Mesothelial cell of epicardium (in vitro differentiated cells): ENCODE measurements around the gene DHRS3. TPM values are rescaled to one million over a fixed set of nuclear protein-coding genes. Genes with fewer than 3 reads are reported as not detected.

ENCODE experiments used
- DNase-seq, 2 experiments: peaks; one replicate each; pipeline ENCODE4 v3.0.0; 2021; ENCODE audit warnings: low spot score in 2 of 2; ENCODE audit not compliant: unreplicated experiment in 2 of 2
- H3K27ac Mint-ChIP-seq: 2 replicates; pipeline ENCODE4 v1.8.0; 2021; ENCODE audit warnings: mixed read lengths
- H3K27me3 Mint-ChIP-seq: 2 replicates; pipeline ENCODE4 v1.8.0; 2021; ENCODE audit warnings: low read depth, mixed read lengths
- H3K36me3 Mint-ChIP-seq: 2 replicates; pipeline ENCODE4 v1.8.0; 2021; ENCODE audit warnings: mixed read lengths
- H3K4me1 Mint-ChIP-seq: 2 replicates; pipeline ENCODE4 v1.8.0; 2021; ENCODE audit warnings: mixed read lengths
- H3K4me3 Mint-ChIP-seq: 2 replicates; pipeline ENCODE4 v1.8.0; 2021; ENCODE audit warnings: mild to moderate bottlenecking, moderate library complexity, mixed read lengths
- H3K9me3 Mint-ChIP-seq: 2 replicates; pipeline ENCODE4 v1.8.0; 2021; ENCODE audit warnings: mixed read lengths
- CTCF ChIP-seq: fragments of 200-600 bp; sonication (generic); IDR thresholded peaks from one replicate; pipeline ENCODE4 v1.5.0; 2021; ENCODE audit warnings: antibody characterized with exemption; ENCODE audit not compliant: unreplicated experiment
- total RNA-seq: library from RNA; stranded (reverse); gene quantifications from 3 replicates; pipeline ENCODE4 v1.2.1, GENCODE V29; 2021

Gene DHRS3
- total RNA-seq, 1 donor from 2014 or later = 1,086 TPM

GRCh38 chr1:12577020-12577419, 41.0 kb downstream of the DHRS3 start:
- H3K4me3 Mint-ChIP-seq = no peak overlapping the region
- peak overlapping the region; percentile 50 for H3K27ac Mint-ChIP-seq
- no peak for TF ChIP-seq CTCF
- DNase-seq = no peak
- peaks cover 67% of the 10 kb centered on the region for H3K36me3 Mint-ChIP-seq
- no peaks in the 10 kb centered on the region for H3K27me3 Mint-ChIP-seq
- H3K4me1 Mint-ChIP-seq = peaks cover 21% of the 10 kb centered on the region
- H3K9me3 Mint-ChIP-seq = no peaks in the 10 kb centered on the region

- Mint-ChIP-seq H3K36me3 (peaks cover 71% of the 10 kb centered on the region), H3K4me3 (no peak overlapping the region), H3K27ac (peak overlapping the region; percentile 93), H3K27me3 (no peaks in the 10 kb centered on the region), H3K4me1 (peaks cover 8% of the 10 kb centered on the region), H3K9me3 (no peaks in the 10 kb centered on the region)
- TF ChIP-seq CTCF = no peak
- no peak for DNase-seq
These were observed 43.3 kb downstream of the DHRS3 start for GRCh38 chr1:12574757-12575139.

GRCh38 chr1:12573015-12573825, 44.8 kb downstream of the DHRS3 start:
- DNase-seq = no peak
- Mint-ChIP-seq H3K9me3 (no peaks in the 10 kb centered on the region), H3K4me3 (no peak overlapping the region), H3K27me3 (no peaks in the 10 kb centered on the region), H3K4me1 (peaks cover 9% of the 10 kb centered on the region), H3K27ac (peak overlapping the region; percentile 93), H3K36me3 (peaks cover 64% of the 10 kb centered on the region)
- TF ChIP-seq CTCF = no peak

GRCh38 chr1:12572522-12572921, 45.5 kb downstream of the DHRS3 start:
- no peak for DNase-seq
- Mint-ChIP-seq H3K4me3 (no peak overlapping the region), H3K27ac (peak overlapping the region; percentile 93), H3K36me3 (peaks cover 65% of the 10 kb centered on the region), H3K9me3 (no peaks in the 10 kb centered on the region), H3K27me3 (no peaks in the 10 kb centered on the region), H3K4me1 (peaks cover 10% of the 10 kb centered on the region)
- no peak for TF ChIP-seq CTCF

GRCh38 chr1:12570291-12570690, 47.7 kb downstream of the DHRS3 start:
- DNase-seq = no peak
- no peaks in the 10 kb centered on the region for H3K9me3 Mint-ChIP-seq
- peaks cover 68% of the 10 kb centered on the region for H3K36me3 Mint-ChIP-seq
- TF ChIP-seq CTCF = no peak
- no peak overlapping the region for H3K4me3 Mint-ChIP-seq
- H3K4me1 Mint-ChIP-seq = peaks cover 10% of the 10 kb centered on the region
- H3K27ac Mint-ChIP-seq = peak overlapping the region; percentile 86
- no peaks in the 10 kb centered on the region for H3K27me3 Mint-ChIP-seq
